HG03159 (cell line): ENCODE measurements around the gene OSM.

ENCODE experiments used
- ATAC-seq: cut with Tn5 transposase; IDR thresholded peaks from one replicate; pipeline ENCODE4 v1.9.1; 2021; ENCODE audit warnings: mild to moderate bottlenecking, moderate library complexity; ENCODE audit not compliant: unreplicated experiment

OSM gene

DNA sequence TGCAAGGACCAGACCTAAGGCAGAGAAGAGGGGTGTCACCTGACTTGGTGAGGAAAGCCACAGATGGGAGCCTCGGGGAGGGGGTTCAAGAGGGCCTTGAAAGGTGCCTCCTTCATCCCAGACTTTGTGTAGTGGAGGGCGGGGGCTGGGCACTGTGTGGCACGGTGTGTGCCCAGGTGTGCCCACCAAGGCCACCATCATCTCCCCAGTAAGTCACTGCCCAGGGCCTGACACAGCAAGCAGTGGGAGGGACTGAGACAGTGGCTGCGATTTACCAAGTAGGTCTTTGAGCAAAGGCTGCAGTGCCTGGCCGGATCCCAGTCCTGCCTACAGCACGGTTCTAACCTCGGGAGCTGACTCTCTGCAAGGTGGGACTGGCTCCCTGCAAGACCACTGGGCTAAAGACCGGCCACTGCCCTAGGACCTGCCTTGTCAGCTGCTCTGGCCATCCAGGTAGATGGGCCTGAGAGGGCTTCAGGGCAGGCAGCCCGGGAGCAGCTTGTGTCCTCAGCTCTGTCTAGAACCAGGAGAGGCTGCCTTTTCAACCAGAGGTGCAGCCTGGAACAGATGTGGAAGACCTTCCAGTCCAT lies 1.4 kb downstream of the OSM start:
- no peak for ATAC-seq

DNA sequence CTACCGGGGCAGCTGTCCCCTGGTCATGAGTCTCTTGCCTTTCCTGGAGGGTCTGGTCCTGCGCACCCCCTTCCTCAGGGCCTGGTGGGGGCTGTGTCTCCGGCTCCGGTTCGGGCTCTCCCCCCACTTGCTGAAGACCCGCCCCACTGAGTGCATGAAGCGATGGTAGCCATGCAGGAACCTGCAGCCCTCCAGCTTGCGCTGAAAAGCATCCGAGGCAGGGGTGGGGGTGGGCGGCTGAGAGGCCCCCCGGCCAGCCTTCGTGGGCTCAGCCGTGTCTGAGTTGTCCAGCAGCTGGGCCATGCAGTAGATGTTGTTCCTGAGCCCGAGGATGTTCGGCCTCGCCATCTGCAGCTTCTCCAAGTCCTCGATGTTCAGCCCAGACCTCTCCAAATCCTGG lies 2.8 kb downstream of the OSM start:
- no peak for ATAC-seq

DNA sequence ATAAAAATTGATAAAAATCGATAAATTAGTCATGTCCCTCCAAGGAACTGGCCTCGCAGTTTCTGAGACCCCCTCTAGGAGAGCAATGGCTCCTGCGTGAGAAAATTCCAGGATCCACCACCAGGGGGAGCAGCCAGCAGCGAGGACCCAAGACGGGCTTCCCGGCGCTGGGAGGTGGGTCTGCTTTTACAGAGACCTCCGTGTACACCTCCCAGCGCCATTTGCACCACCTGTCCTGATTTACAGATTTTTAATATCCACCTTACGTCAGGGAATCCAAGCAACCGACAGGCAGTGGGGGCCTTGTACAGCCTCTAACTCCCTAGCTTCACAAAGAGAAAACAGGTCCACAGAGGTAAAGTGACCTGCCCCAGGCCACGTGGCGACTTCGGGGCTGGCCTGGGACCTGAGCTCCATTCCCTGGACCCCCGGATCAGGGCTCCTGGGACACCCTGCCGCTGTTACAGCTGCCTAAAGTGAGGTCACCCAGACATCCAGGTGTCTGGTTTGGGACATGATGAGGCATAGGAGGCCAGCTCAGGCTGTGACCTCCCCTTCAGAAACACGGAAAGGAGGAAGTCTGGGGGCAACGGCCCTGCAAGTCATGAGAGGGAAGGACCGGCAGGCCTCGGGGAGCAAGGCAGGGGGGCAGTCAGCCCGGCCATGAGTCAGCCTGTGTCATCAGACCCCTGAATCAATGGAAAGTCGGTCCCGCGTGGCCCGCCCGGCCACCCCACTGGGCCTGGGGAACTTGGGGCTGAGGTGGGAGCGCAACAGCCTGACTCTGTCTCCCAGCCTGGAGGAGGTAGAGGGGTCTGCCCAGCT lies 3.5 kb downstream of the OSM start:
- no peak for ATAC-seq

DNA sequence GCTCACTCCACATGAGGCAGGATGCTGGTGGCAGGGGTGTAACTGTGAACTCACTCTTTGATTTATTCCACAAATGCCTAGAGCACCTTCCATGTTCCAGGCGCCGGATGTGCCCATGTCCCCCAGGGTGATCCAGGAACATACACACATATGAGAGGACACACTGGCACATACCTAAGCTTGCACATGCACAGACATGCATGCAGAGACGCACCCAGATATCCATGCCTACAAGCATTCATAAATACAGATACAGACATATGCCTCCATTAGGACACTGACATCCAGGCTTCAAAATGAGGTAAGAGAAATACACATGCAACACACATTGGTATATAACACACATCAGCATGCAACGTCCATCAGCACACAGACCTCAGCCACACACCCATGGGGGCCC lies 4.5 kb downstream of the OSM start:
- ATAC-seq = no peak

DNA sequence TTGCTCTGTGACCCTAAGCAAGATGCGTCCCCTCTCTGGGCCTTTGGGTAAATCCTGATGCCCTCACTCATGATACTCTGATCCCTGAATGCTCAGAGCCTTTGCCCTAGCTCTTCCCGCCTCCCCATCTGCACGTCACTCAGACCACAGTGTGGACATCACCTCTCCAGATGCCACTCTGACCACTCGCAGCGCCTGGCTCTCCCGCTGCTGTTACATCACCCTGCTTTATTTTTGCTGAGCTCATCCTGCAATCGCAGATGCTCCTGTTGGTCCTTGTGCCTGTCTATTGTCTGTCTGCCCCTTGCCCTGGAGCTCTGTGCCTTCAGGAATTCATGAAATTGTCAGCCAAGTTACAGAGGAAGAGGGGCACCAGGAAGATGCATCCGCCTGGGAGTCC lies 5.5 kb downstream of the OSM start:
- no peak for ATAC-seq

DNA sequence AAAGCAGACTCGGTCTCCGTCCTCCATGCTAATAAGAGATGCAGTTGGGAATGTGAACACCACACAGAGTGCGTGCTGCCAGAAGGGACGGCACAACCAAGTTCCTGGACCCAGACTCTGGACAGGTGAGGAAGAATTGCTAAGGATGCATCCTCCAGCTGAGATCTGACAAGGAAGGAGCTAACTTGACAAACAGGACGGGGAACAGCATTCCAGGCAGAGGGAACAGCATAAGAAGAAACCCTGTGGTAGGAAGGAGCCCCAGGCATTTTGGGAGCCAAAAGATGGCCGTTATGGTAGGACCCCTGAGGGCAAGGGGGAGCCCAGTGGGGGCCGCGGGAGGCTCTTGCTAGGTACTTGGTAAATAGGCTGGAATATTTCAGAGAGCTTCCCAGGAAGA lies 6.0 kb downstream of the OSM start:
- ATAC-seq = no peak

DNA sequence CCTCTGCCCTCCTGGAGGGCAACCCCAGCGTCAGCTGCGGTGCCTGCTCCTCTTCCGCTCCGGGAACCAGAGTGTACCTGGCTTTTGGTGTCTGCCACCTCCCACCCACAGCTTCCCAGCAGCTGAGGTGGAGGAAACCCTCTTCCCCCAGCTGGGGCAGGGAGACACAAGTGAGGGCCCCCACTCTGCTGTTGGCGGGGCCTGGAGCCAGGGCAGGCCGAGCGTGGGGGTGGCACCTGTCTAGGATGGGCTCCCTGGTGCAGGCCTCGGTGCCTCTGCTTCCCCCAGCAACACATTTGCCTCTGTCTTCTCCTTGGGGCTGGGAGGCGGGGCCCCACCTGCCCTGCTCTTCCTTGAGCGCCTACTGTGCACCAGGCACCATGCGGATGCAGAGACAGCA lies 6.4 kb downstream of the OSM start:
- no peak for ATAC-seq

DNA sequence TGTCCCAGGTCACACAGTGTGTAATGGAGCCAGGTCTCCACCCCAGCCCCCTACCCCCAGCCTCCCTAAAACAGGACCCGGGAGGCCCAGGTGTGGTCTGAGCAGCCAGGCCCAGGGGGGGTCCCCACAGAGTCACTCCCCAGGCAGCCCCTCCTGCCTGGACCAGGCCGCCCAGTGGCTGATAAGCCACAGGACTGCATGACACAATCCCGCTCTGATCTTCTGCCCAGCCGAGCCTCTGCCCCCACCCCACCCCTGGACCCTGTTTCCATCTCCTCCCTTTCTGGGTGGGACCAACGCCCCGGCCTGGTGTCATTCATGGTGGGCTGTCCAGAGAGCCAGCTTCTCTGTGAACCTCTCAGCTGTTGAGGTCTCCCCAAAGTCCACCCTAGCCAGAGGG lies 12.3 kb downstream of the OSM start:
- ATAC-seq = no peak

DNA sequence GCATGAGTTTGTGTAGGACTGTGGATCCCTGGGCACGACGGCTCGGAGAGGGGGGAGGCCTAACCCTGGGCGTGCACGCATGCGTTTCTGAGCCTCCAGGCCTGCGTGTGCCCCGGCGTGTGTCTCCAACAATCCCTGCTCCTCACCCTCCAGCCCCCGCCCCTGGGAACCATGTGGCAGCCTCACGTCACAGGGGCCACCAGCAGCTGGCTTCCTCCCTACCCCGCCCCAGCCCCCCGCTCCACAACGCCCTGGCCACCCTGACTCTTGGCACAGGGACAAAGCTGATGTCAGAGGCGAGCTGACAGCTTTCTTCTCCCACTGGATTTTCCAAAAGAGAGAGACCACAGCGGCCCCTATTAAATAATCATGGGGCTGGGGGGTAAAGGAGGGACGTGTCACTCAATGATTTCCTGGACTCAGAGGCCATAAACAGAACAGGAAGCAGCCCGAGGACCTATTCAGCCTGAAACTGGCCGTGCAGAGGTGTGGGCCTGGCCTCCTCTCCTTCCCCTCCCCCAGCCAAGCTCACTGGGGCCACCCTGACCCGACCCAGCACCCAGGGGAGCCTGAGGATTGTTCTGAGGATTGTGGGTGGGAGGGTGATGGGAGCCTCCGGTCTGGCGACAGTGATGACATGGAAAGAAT lies 13.3 kb downstream of the OSM start:
- ATAC-seq = no peak

DNA sequence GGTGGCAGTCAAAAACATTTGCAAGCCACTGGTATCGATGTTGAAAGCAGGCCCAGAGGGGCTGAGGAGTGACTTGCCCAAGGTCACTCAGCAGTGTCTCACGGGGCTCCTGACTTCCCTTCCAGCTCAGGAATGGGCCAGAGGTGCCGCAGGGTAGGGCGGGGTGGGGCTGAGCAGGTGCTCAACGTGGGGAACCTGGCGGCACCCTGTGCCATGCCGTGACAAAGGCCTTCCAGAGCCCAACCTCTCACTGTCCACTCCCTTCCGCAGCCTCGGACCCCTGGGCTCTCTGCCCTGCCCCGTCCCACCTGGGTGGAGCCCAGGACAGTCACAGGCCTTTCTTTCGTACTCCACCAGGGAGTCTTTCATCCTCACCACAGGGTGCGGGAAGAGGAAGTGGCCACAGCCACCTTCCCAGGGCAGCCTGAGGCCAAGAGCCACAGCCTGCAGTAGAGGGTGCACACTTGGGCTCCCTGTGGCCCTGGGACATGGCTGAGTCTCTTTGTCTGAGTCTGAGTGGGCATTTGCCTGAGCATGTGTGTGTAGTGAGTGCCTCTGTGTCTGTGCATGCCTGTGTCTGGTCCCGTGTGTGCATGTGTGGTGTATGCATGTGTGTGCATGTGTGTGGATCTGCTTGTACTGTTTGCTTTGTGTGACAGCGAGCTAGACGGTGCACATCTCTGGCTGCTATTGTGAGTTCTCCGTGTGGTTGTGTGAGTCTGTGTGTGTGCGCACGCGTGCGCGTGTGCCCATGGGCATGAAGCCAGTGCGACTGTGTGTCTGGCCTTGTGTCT lies 14.0 kb downstream of the OSM start:
- ATAC-seq = no peak

DNA sequence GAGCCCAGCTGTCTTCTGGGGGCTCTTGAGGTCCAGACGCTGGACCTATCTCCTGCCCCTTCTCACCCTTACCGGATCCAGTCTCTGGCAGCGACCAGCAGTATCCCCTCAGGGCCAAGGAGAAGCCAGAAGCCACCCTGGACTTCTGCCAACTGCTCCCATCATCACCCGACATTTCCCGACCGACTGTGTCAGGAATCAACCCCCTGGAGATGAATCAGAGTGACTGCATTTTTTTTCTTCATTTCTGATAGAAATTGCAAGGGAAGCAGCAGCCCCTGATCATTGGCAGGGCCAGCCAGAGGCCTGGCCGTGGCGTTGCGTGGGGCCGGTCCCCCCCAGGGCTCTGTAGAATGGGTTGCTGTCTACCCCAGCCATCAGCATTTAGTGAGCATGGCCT lies 14.9 kb downstream of the OSM start:
- no peak for ATAC-seq

DNA sequence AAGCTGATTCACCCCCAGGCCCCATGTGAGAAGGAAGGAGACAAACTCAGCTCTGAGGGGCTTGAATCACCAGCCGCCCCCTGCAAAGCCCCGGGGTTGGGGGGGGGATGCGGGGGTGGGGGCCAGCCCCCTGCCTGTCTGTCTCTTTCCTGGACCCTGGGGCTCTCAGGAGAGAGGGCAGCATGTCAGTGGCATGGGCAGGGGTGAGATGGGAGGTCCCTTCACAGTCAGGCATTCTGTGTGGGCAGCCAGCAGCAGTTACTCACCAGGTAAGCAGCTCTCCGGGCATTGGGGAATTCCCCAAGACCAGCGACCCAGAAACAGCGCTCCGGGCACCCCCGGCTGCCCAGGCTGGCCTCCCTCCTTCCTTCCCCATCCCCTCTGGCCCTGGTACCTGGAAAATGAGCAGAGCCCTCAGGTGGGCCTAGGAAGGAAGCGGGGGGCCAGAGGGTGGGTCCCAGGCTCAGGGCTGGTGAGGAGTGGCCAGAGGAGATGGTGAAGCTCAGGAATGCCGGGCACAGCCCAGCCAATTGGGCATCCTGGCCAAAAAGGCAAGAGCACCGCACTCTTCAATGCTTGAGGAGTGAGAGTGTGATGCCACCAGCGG lies 15.9 kb downstream of the OSM start:
- no peak for ATAC-seq

DNA sequence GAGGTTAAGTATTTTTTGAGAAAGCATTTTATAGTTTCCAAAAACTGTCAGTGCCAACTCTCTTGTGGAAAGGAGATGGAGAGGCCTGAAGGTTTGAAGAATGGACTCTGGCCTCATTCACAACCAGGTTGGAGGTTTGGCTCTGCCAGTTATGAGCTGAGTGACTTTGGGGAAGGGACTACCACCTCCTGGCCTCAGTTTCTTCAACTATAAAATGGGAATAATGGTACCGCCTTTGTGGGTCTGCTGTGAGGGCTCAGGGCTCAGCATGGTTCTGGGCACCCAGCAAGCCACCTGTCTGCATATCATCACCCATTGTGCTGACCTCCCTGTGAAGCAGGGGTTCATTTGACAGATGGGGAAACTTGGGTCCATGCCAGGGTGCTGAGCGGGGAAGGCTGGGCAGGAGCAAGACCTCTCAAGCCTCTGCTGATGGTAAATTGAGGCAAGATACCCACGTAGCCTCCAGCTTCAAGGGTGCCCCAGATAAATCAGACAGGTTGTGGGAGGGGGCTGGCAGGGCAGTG lies 16.5 kb downstream of the OSM start:
- ATAC-seq = no peak

DNA sequence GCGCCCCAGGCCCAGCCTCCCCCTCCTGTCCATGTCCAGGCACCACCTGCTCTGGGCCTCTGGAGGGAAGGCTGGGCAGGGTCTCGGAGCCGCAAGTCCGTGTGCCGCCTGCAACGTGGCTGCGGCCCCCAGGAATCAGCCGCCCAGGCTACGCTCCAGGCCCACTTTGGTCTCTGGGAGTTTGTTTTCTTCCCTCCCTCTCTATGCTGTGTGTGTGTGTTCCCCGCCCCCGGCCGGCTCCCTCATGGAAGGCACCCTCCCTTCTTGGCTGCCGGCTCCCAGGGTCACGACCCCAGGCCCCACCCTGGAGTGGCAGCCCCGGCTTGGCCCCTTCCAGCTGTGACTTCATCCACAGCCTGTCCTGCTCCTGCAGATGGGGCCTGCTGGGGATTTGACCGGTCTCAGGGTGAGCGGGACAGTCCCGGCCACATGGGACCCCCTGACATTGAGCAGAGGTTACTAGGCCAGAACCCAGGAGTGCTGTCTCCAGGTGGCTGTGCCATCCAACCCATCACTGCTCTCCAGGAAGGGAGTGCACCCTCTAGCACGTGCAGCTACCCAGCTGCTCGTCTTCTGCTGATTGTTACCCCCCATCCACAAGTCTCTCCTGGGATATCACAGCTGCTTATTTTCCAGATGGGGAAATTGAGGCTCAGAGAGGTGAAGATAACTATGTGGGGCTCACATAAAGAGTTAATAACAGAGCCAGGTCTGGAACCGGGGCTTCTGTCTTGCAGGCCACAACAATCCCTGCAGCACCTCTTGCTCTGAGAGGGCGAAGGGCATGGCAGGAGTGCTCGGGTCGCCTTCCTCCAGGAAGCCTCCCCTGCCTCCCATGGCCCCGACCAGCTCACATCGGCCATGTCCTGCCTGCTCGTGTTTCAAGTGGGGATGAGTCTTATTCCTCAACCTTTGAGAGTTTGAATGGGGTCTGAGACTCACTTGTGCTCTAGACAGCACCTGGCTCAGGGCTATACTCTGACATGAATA lies 17.3 kb downstream of the OSM start:
- no peak for ATAC-seq

DNA sequence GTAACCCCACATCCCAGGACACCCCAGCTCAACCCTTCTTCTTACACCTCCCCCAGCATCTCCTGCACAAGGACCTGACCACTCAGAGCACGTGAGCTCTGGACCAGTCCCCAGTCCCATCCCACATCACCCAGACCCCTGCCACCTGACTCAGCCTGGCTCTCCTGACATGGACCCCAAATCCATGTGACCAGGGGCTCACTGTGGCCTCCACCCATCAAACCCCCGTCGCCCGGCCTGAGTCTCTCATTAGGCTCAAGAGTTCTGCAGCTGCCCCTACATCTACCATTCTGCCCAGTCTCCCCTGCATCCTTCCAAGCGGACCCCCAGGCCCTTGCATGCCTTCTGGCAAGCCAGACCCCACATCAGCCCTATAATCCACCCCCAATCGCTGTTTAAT lies 18.2 kb downstream of the OSM start:
- no peak for ATAC-seq

DNA sequence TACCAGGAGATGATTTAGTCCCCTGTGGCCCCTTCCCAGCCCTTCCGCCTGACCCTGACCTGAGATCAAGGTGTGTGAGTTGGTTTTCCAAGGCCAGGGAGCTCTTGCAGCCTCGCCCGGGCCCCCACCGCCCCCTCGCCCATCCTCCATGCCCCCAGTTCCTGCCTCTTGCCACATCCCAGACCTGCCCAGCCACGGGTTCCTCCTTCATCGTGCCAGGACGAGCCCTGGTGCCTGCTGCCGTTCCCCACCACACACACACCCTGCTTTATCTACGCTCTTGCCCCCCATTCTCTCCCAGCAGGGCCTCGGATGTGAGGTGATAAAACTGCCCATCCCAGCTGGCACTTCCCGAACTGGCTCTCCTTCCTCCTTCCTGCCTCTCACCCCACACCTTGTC lies 18.7 kb downstream of the OSM start:
- ATAC-seq = no peak

DNA sequence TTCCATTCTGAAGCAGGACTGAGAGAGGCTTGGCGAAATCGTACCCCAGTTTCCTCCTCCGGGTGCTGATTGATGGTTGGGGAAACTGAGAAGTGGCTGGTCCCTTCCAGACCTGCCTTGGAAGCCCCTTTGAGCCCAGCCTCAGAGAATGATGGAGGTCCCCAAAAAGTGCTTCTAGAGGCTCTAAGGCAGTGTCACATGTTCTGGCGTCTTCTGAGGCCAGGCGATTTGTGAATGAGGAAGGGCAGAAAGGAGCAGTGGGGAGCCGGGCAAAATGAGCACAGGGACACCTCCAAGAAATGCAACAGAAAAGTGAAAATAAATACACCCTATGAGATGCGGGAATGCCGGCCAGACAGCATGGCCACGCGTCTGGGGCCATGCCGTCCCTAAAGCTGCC lies 19.1 kb downstream of the OSM start:
- no peak for ATAC-seq

DNA sequence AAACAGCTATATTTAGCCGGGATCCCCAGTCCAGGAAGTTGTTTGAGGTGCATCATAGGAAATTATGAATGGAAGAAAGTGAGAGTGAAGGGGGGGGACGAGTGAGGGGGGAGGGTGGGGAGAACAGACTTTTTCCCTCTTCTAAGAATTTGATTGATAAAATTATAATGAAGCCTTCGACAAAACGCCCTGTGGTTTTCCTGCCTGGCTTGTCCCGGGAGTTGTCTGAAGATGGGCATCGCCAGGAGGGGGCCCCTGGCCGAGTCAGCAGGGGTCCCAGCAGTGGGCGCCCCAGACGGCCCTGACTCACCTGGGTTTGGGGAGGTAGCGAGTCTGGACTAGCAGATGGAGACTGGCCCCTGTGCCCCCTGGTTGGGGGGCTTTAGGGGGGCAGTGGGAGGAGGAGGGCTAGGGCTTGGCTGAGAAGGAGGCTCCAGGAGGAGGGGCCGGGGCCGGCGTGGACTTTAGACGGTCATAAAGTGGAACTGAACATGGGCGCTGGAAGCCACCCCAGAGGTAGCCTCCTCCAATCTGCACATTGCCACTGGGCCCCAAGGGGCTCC lies 19.8 kb downstream of the OSM start:
- ATAC-seq = no peak
